ENCODE data around the gene ITGB3.
A peak's percentile ranks its signal among the peaks of the same experiment; 100 is the strongest.
"Not testable (repeated sequence)": the region's sequence is repeated elsewhere in the genome, so short reads cannot be mapped to it uniquely, and the experiment has no call there.

ITGB3 gene

GRCh38 chr17:47253541-47254402 lies at the start of gene ITGB3:
TSS of gene ITGB3 (plus strand) at chr17:47253827. CDS start at chr17:47253862, 35 bp downstream.
- peak; percentile 80 for DNase-seq (ENCODE audit: low read depth)

- peak; percentile 68 for DNase-seq (ENCODE audit: low read depth)
Observed at GRCh38 chr17:47203984-47204721, 49.5 kb upstream of the ITGB3 start.

- peak; percentile 61 for DNase-seq (ENCODE audit: low read depth)
Observed at GRCh38 chr17:47204722-47205418, 48.8 kb upstream of the ITGB3 start.

- peak; percentile 83 for DNase-seq (ENCODE audit: low read depth)
Observed at GRCh38 chr17:47205419-47205963, 48.1 kb upstream of the ITGB3 start.

- no peak for DNase-seq (ENCODE audit: low read depth)
Observed at GRCh38 chr17:47207143-47208067, 46.2 kb upstream of the ITGB3 start.

- peak; percentile 18 for DNase-seq (ENCODE audit: low read depth)
Observed at GRCh38 chr17:47208744-47209488, 44.7 kb upstream of the ITGB3 start, which contains the start of gene MYL4. TSS of gene MYL4 (plus strand) at chr17:47209348. CDS start at chr17:47209423, 75 bp downstream.

GRCh38 chr17:47209499-47209898 lies 44.1 kb upstream of the ITGB3 start:
- DNase-seq (ENCODE audit: low read depth), result no peak

GRCh38 chr17:47210105-47210504 lies 43.5 kb upstream of the ITGB3 start:
- peak; percentile 15 for DNase-seq (ENCODE audit: low read depth)

- no peak for DNase-seq (ENCODE audit: low read depth)
Observed at GRCh38 chr17:47210779-47211178, 42.8 kb upstream of the ITGB3 start.

- DNase-seq (ENCODE audit: low read depth), result no peak
Observed at GRCh38 chr17:47212458-47212857, 41.2 kb upstream of the ITGB3 start.

- no peak for DNase-seq (ENCODE audit: low read depth)
Observed at GRCh38 chr17:47213540-47213939, 40.1 kb upstream of the ITGB3 start.

- no peak for DNase-seq (ENCODE audit: low read depth)
Observed at GRCh38 chr17:47214931-47215330, 38.7 kb upstream of the ITGB3 start.

GRCh38 chr17:47216821-47217220 lies 36.8 kb upstream of the ITGB3 start:
- not testable (repeated sequence) for DNase-seq (ENCODE audit: low read depth)

- not testable (repeated sequence) for DNase-seq (ENCODE audit: low read depth)
Observed at GRCh38 chr17:47217279-47217678, 36.3 kb upstream of the ITGB3 start.

GRCh38 chr17:47218896-47219430 lies 34.7 kb upstream of the ITGB3 start:
- no peak for DNase-seq (ENCODE audit: low read depth)

- DNase-seq (ENCODE audit: low read depth), result no peak
Observed at GRCh38 chr17:47219621-47220475, 33.8 kb upstream of the ITGB3 start.

- no peak for DNase-seq (ENCODE audit: low read depth)
Observed at GRCh38 chr17:47220531-47220999, 33.1 kb upstream of the ITGB3 start.

GRCh38 chr17:47221154-47221553 lies 32.5 kb upstream of the ITGB3 start:
- DNase-seq (ENCODE audit: low read depth), result no peak

GRCh38 chr17:47222047-47222446 lies 31.6 kb upstream of the ITGB3 start:
- no peak for DNase-seq (ENCODE audit: low read depth)
